BE2C (cell line): ENCODE data around the gene WDR72.

Experiments
- DNase-seq: peaks from one replicate; pipeline ENCODE4 v3.0.0-alpha.2; 2020
- H3K27me3 ChIP-seq: fragments of 250-450 bp; sonication (Bioruptor Pico); 2 replicates; pipeline ENCODE4 v1.5.1; 2020; ENCODE audit warnings: mild to moderate bottlenecking
- H3K36me3 ChIP-seq: fragments of 250-450 bp; sonication (Bioruptor Pico); 2 replicates; pipeline ENCODE4 v1.5.1; 2020; ENCODE audit warnings: mild to moderate bottlenecking
- H3K4me1 ChIP-seq: fragments of 250-450 bp; sonication (Bioruptor Pico); 2 replicates; pipeline ENCODE4 v1.5.1; 2020
- H3K4me3 ChIP-seq: 2 replicates; pipeline ENCODE4 v1.5.1; 2011; ENCODE audit warnings: low read depth, low read length
- H3K9me3 ChIP-seq: fragments of 250-450 bp; sonication (Bioruptor Pico); 2 replicates; pipeline ENCODE4 v1.5.1; 2020
- TF ChIP-seq, protein P1 (sequence below): IDR thresholded peaks from 2 replicates; pipeline ENCODE4 v1.5.1; 2012; ENCODE audit warnings: mild to moderate bottlenecking, low read depth, low read length

The WDR72 gene

DNA sequence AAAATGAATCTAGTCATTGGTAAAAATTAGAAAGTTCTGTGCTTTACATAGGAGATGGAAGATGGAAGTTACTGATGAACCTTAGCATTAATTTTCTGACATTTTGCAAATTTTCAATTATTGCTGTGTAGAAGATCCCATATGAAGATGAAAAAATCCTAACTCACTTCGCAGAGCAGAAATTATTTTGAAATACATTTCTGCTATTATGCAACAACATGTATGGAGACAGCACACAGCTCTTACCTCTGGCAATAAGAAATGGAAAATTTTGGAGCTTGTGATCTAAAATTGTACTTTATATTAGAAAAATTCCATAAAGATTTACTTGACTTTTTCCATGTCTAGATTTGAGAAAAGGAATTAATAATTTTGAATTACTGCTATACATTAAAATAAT lies 177.9 kb downstream of the WDR72 start:
- no peak for DNase-seq
- no peak overlapping the region for H3K4me3 ChIP-seq
- H3K9me3 ChIP-seq = no peaks in the 10 kb centered on the region
- no peaks in the 10 kb centered on the region for H3K36me3 ChIP-seq
- H3K4me1 ChIP-seq = no peaks in the 10 kb centered on the region
- H3K27me3 ChIP-seq = no peaks in the 10 kb centered on the region; the same call in 1 of the 2 replicates
- TF ChIP-seq, protein P1, sequence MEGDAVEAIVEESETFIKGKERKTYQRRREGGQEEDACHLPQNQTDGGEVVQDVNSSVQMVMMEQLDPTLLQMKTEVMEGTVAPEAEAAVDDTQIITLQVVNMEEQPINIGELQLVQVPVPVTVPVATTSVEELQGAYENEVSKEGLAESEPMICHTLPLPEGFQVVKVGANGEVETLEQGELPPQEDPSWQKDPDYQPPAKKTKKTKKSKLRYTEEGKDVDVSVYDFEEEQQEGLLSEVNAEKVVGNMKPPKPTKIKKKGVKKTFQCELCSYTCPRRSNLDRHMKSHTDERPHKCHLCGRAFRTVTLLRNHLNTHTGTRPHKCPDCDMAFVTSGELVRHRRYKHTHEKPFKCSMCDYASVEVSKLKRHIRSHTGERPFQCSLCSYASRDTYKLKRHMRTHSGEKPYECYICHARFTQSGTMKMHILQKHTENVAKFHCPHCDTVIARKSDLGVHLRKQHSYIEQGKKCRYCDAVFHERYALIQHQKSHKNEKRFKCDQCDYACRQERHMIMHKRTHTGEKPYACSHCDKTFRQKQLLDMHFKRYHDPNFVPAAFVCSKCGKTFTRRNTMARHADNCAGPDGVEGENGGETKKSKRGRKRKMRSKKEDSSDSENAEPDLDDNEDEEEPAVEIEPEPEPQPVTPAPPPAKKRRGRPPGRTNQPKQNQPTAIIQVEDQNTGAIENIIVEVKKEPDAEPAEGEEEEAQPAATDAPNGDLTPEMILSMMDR = no peak

DNA sequence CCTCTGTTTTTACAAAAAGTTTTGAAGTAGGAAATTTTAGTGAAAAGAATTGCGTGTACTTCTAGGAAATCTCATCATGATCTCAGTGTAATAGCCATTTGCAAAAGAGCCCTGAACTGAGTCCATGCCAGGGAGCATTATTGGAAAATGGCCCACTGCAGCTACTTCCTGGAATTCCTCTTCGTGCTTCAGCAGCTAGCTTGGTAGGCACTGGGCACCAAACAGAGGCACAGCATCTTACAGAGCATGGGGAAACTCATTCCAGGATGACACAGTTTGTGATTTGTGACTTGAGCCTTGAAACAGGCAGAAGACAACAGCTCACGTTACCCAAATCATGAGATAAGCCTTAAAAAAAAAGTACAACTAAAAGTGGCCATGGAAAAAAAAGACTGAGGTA lies 179.1 kb downstream of the WDR72 start:
- no peaks in the 10 kb centered on the region for H3K36me3 ChIP-seq
- TF ChIP-seq, protein P1 = no peak

DNA sequence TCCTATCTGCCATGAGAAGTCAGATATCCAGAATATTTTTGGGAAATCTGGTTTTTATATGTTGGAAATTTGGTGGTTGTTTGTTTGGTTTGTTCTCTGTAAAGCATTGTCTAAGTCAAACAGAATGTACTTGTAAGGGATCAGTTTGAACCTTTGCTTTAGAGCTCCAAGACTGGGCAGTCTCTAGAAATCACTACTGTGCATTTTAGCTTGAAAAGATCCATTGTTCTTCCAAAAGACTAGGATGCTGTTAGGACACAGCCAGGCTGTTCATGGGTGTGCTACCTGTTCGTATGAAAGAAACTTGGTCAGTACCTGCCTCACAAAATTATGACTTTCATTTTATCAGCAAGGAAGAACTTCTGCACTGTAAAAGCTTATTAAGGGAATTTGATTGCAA lies 182.6 kb downstream of the WDR72 start:
- Histone ChIP-seq H3K36me3 (no peaks in the 10 kb centered on the region), H3K27me3 (no peaks in the 10 kb centered on the region), H3K4me1 (no peaks in the 10 kb centered on the region), H3K9me3 (no peaks in the 10 kb centered on the region), H3K4me3 (no peak overlapping the region)
- DNase-seq = no peak
- TF ChIP-seq, protein P1 = no peak

More for the DNA sequence above, 179.1 kb downstream of the WDR72 start:
- Histone ChIP-seq H3K9me3 (no peaks in the 10 kb centered on the region), H3K4me1 (no peaks in the 10 kb centered on the region), H3K4me3 (no peak overlapping the region), H3K27me3 (no peaks in the 10 kb centered on the region; the same call in 1 of the 2 replicates)
- no peak for DNase-seq

DNA sequence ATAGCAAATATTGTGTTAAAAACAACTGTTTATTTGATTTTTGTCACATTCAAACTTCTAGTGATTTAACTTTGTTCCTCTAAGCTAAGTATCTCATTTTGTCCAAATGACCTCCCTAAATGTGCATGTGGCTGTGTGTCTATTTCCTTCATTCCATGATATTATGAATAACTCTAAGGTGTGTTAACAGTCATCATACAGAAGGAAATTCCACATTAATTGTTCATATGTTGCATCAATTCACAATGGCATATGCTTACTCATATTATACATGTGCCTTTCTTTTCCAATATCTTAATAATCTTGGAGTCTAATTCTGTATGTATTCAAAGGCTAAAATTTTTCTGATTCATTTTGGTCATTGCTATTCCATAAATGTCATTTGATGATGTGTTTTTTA lies 186.4 kb downstream of the WDR72 start:
- TF ChIP-seq, protein P1 = no peak
- Histone ChIP-seq H3K27me3 (no peaks in the 10 kb centered on the region), H3K36me3 (no peaks in the 10 kb centered on the region), H3K4me3 (no peak overlapping the region), H3K4me1 (no peaks in the 10 kb centered on the region), H3K9me3 (no peaks in the 10 kb centered on the region)
- DNase-seq = no peak

DNA sequence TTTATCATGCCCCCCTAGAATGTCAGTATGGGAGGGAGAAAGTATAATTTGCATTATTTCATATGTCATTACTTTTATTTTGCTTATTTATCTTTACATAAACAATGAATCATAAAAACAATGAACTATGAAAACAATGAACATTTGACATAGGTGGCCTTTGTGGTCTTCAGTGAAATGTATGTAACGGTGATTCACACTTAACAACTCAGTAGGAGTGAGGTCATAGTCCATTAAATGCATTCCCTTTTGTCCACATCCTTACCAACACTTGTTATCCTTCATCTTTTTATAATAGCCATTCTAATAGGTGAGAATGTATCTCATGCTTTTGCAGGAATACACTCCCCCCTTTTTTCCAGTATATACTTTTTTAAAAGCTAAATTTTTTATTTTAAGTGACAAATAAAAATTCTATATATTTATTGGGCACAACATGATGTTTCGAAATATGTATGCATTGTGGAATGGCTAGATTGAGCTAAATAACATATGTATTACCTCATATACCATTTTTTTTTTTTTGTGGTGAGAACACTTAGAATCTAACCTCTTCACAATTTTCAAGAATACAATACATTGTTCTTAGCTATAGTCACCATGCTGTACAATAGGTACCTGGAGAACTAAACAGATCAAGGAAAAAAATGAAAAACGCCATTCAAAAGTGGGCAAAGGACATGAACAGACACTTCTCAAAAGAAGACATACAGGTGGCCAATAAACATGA lies 189.5 kb downstream of the WDR72 start:
- TF ChIP-seq, protein P1 = no peak
- no peaks in the 10 kb centered on the region for H3K9me3 ChIP-seq
- H3K27me3 ChIP-seq = 0 out of 2 replicates have a peak, but pooled peaks cover 4% of the 10 kb centered on the region
- H3K36me3 ChIP-seq = no peaks in the 10 kb centered on the region
- no peaks in the 10 kb centered on the region for H3K4me1 ChIP-seq
- no peak overlapping the region for H3K4me3 ChIP-seq
- no peak for DNase-seq

DNA sequence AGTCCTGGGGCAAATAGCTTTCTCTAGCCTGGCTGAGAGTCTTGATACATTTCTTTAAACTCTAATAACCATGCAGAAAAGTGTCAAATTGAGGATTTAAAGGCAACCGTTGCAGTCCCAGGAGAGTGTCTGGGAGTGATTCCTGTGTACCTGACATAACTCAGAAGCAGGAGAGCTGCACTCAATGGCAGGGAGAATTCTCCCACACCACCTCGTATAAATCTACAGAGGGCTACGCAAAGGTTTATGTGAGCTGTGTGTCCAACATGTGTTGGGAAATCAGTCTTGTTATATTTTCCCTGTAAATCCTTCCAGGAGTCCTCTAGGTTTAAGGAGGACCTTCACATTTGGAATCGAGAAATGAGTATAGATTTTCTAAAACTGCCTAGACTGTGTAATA lies 192.6 kb downstream of the WDR72 start:
- Histone ChIP-seq H3K4me3 (no peak overlapping the region), H3K27me3 (0 out of 2 replicates have a peak, but pooled peaks cover 4% of the 10 kb centered on the region), H3K4me1 (no peaks in the 10 kb centered on the region), H3K36me3 (no peaks in the 10 kb centered on the region), H3K9me3 (no peaks in the 10 kb centered on the region)
- TF ChIP-seq, protein P1 = no peak
- no peak for DNase-seq
